HG03175 (cell line): ENCODE measurements around the gene CTDNEP1.
A peak's percentile ranks its signal among the peaks of the same experiment; 100 is the strongest.

Source experiments
- ATAC-seq: cut with Tn5 transposase; IDR thresholded peaks from one replicate; pipeline ENCODE4 v1.9.1; 2021; ENCODE audit warnings: mild to moderate bottlenecking, moderate library complexity; ENCODE audit not compliant: unreplicated experiment

Gene CTDNEP1

DNA sequence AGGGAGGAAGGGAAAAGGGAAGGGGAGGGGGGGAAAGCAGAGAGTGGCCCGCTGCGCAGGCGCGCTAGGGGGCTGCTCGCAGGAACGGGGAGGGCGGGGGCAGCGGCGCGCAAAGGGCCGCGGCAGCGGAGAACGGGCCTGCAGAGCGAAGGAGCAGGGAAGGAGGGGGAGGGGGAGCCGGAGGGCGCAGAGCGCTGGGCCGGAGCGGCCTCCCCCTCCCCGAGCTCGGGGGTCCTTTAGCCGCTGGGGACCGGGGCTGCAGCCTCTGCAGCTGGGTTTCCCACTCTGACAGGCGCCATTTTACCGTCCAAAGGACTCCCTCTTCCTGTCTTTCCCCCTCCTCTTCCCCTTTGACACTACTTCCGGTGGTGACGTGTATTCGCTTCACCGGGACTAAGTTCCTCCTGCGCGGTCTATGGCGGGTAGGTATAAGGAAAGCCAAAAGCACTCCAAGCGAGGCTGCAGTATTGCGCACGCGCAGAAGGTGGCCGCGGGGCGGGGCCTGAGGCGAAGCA is at the start of gene CTDNEP1:
Gene CTDNEP1, minus strand, starts transcription at position 74 of the 515 bp plus-strand sequence. CDS start 438 bp downstream, outside the sequence.
- ATAC-seq: peak; percentile 86

GRCh38 chr17:7296189-7296861 is 44.8 kb upstream of the CTDNEP1 start:
- ATAC-seq: no peak

- no peak for ATAC-seq
These were observed 44.0 kb upstream of the CTDNEP1 start for GRCh38 chr17:7295230-7296180.

GRCh38 chr17:7294614-7295153 is 43.1 kb upstream of the CTDNEP1 start, which contains the start of gene YBX2:
YBX2 (minus strand) TSS chr17:7294639; CDS start chr17:7294500, 139 bp downstream.
- ATAC-seq: no peak

DNA sequence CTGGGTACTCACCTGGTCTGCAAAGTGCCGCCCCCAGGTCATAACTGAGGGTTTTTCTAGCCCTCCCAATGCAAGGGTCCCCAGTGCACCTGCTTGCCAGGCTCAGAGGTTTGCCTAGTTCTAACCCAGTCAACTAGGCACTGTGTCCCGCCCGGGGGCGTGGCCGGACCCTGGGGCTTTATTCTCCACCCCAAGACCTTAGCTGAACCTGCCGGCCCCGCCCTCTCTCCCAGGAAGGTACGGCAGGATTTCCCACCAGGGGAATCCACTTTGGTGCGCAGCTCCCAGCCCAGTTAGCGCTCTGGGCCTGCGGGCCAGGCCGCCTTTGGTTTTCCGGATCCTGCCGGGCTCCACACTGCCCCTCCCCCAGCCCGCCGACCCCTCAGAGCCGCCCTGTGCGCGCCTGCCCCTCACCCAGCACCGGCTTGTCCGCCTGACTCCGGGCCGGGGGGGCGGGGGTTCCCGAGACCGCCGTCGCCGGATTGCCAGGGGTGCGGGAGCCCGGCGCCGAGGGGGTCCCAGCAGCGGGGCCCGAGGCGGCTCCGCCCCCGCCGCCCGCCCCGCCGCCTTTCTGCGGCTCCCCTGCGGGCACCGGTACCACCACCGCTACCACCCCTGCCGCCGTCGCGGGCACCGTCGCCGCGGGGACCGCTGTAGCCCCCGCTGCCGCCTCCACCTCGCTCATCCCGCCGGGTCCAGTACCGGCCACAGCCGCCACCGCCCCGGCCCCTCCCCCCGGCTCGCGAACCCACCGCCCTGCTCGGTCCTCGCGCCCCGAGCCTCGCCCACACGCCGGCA is 42.5 kb upstream of the CTDNEP1 start:
- ATAC-seq: no peak

GRCh38 chr17:7293159-7293558 is 41.6 kb upstream of the CTDNEP1 start:
- ATAC-seq: no peak

- ATAC-seq: no peak
These were observed 41.2 kb upstream of the CTDNEP1 start for GRCh38 chr17:7292729-7293128.

DNA sequence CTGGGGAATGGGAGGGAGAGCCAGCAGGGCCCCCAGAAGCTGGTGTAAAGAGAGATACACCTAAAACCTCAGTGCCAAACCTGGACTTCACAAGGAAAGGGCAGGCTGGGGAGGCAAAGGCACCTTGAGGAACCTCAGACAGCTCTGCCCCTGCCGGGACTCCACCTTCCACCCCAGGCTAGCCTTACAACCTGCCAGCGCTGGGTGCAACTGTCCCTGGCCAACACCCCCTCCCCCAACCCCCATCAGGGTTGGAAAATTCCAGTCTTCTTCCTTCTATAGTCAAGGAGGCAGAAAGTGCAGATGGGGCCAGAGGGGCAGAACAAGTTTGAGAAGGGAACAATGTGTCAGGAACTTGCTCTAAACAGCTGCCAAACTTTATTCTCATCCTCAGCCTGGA is 40.7 kb upstream of the CTDNEP1 start:
- no peak for ATAC-seq

DNA sequence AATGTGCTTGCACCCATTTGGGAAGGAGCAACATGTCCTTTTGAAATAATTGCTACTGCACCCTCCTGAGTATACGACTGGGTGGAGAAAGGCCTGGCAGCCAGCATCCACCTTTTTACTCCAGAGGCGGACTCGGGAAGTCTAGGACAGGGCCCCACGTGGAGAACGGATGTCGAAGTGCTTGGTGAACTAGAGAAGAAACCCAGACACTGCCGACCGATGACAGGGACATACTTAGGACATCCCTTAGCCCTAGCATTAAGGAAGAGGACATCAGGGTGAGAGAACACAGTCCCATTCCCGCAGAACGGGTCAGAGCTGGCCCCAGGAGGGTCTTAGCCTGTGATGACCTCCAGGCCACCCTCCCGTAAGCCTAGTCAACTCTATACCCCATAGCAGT is 39.2 kb upstream of the CTDNEP1 start:
- no peak for ATAC-seq

DNA sequence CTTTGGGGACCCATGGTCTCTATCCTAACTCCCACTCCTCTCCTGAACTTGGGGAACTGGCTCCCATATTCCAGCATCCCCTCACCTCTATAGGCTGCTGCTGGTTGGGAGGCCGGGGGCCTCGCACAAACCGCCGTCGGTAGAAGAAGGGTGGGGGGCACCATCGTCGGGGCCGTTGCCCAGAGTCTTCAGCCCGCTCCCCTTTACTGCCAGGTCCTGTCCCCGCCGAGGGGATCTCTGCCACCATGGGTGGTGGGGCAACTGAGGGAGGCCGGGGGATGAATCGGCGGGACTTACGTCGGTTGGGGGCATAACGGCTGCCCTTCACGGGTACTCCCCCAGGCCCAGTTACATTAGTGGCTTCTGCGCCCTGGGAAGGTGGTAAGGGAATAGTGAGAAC is 38.6 kb upstream of the CTDNEP1 start:
- ATAC-seq: no peak

DNA sequence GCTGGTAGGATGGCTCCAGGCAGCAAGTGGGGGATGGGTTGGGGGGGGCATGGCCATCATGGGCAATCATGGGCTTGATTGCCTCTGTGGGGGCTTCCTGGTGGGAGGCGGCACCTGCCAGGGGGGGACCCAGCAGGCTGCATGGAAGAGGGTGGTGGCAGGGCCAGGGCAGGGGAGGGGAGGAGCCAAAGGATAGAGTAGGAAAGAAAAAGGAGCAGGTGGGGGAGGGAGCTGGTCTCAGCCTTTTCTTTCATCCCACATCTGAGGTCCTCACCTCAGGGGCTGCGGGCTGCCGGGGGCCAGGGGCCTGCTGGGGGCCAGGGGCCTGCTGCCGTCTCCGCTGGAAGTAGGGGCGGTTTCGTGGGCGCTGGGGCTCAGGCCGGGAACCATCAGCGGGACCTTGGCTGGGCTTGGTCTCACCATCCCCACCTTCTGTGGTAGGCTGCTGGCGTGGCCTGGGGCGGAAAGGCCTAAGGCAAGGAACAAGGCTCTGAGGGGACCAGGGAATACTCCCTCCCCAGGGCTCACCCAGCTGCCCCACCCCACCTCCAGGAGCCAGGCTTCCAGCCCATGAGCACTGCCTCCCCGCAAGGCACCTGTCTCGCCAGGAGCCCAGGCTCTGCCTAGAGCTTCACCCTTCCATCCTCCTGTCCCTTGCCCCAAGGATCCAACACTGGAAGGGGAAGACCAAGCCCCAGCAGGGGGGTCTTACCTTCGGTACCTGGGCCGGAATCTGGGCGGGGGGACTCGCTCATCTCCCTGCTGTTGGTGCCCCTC is 37.9 kb upstream of the CTDNEP1 start:
- no peak for ATAC-seq

DNA sequence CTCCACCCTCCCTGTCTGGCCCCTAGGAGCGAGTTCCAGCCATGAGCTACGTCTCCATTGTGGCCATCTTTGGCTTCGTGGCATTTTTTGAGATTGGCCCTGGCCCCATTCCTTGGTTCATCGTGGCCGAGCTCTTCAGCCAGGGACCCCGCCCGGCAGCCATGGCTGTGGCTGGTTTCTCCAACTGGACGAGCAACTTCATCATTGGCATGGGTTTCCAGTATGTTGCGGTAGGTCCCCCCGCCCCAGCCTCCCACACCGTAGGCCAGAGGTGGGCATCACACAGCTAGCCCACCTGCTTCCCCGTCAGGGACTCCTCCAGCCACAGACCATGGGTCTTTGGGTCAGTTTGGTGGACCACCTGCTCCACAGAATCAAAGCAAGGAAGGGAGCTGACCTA is 34.1 kb upstream of the CTDNEP1 start:
- no peak for ATAC-seq

GRCh38 chr17:7284911-7285310 is 33.4 kb upstream of the CTDNEP1 start:
- ATAC-seq: no peak

- no peak for ATAC-seq
These were observed 32.1 kb upstream of the CTDNEP1 start for GRCh38 chr17:7283471-7284216.

DNA sequence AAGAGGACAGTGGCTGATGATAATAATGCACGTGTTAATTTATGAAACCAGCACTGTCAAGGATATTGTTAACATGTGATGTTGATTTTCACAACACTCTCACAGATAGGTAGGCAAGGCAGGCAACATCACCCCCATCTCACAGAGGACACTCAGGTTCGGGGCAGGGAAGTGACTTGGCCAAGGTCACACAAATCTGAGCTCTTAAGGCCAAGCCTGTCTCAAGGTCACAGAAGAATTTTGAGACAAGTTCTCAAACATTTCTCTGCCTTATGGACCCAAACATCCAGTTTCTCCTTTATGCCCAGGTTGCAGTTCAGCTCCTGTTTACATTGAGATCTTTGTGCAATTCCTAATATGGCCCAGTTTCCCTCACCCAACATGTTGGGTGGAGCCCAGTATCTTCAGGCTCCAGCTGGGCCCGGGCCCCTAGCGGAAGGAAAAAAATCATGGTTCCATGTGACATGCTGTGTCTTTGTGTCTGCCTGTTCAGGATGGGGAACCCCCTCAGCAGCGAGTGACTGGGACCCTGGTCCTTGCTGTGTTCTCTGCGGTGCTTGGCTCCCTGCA is 31.3 kb upstream of the CTDNEP1 start:
- ATAC-seq: no peak

DNA sequence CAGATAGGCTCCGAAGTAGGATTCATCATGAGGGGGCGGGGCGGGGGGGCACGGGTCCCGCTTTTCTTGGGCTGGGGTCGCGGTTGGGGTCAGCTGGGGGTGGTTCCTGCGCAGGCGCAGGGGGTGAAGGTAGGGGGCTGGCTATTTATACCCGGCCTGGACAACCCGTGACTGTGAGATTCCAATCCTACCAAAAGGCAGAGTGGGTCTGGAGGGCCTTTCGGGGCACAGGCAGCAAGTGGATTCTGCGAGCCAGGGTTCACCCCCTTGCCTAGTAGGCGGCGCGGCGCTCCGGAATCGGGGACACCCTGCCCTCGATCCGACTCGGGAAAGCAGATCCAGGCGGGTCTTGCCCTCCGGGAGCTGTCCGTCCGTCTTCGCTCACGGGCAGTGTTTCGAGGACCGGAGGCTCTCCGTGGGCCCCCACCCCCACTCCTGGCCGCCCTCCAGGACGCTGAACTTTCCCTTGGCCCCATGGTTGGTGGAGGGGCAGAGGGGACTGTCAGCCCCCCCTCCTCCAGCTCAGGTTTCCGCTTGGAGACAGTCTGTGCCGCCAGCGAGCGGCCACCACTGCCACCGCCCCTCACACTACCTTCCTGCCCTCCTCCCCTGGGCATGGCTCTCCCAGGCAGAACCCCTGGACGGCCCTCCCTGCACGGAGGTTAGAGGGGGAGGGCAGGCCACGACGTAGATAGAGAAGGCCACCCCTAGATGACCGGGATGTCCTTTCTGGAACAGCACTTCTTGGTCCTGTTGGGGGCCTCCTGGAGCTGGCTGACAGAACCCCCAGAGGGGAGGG is 30.6 kb upstream of the CTDNEP1 start:
- ATAC-seq: no peak

- ATAC-seq: peak; percentile 59
These were observed 29.8 kb upstream of the CTDNEP1 start, which contains the start of gene SLC2A4 for GRCh38 chr17:7281074-7281952. SLC2A4 (plus strand) TSS chr17:7281718; CDS start chr17:7281935, 217 bp downstream.
